HG02623 (cell line): ENCODE results near the gene NFATC1.

Source experiments
- ATAC-seq: cut with Tn5 transposase; IDR thresholded peaks from one replicate; pipeline ENCODE4 v1.9.1; 2021; ENCODE audit warnings: moderate library complexity; ENCODE audit not compliant: unreplicated experiment

The NFATC1 gene

GRCh38 chr18:79453816-79454735 lies 58.3 kb downstream of the NFATC1 start:
- ATAC-seq, result no peak

- ATAC-seq, result no peak
These were observed 59.5 kb downstream of the NFATC1 start for GRCh38 chr18:79455261-79455660.

- no peak for ATAC-seq
These were observed 60.6 kb downstream of the NFATC1 start for GRCh38 chr18:79456105-79456980.

- ATAC-seq, result no peak
These were observed 61.5 kb downstream of the NFATC1 start for GRCh38 chr18:79457239-79457638.

GRCh38 chr18:79457652-79458051 lies 61.9 kb downstream of the NFATC1 start:
- no peak for ATAC-seq

- ATAC-seq, result no peak
These were observed 62.6 kb downstream of the NFATC1 start for GRCh38 chr18:79458131-79458838.

- ATAC-seq, result no peak
These were observed 63.4 kb downstream of the NFATC1 start for GRCh38 chr18:79458917-79459803.

GRCh38 chr18:79459946-79460480 lies 64.3 kb downstream of the NFATC1 start:
- ATAC-seq, result no peak

GRCh38 chr18:79460481-79461300 lies 65.0 kb downstream of the NFATC1 start:
- ATAC-seq, result peak; percentile 83

- no peak for ATAC-seq
These were observed 65.9 kb downstream of the NFATC1 start for GRCh38 chr18:79461627-79462026.

GRCh38 chr18:79463424-79463960 lies 67.8 kb downstream of the NFATC1 start:
- ATAC-seq, result no peak

GRCh38 chr18:79465392-79465991 lies 69.8 kb downstream of the NFATC1 start:
- peak; percentile 64 for ATAC-seq

- no peak for ATAC-seq
These were observed 70.9 kb downstream of the NFATC1 start for GRCh38 chr18:79466591-79466990.

GRCh38 chr18:79467126-79467525 lies 71.4 kb downstream of the NFATC1 start:
- ATAC-seq, result no peak

- ATAC-seq, result no peak
These were observed 72.5 kb downstream of the NFATC1 start for GRCh38 chr18:79468119-79468789.

GRCh38 chr18:79469309-79469708 lies 73.6 kb downstream of the NFATC1 start:
- no peak for ATAC-seq

- ATAC-seq, result no peak
These were observed 74.2 kb downstream of the NFATC1 start for GRCh38 chr18:79469751-79470505.
